ENCODE data around the gene SEC16B.

SEC16B gene

GRCh38 chr1:177934927-177935326 lies 34.9 kb downstream of the SEC16B start:
- no peak overlapping the region for H3K27ac ChIP-seq
- H3K4me3 ChIP-seq: no peak overlapping the region
- TF ChIP-seq, protein P1, sequence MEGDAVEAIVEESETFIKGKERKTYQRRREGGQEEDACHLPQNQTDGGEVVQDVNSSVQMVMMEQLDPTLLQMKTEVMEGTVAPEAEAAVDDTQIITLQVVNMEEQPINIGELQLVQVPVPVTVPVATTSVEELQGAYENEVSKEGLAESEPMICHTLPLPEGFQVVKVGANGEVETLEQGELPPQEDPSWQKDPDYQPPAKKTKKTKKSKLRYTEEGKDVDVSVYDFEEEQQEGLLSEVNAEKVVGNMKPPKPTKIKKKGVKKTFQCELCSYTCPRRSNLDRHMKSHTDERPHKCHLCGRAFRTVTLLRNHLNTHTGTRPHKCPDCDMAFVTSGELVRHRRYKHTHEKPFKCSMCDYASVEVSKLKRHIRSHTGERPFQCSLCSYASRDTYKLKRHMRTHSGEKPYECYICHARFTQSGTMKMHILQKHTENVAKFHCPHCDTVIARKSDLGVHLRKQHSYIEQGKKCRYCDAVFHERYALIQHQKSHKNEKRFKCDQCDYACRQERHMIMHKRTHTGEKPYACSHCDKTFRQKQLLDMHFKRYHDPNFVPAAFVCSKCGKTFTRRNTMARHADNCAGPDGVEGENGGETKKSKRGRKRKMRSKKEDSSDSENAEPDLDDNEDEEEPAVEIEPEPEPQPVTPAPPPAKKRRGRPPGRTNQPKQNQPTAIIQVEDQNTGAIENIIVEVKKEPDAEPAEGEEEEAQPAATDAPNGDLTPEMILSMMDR (IDR thresholded peaks at IDR 0.05): no peak
- no peak for DNase-seq (ENCODE audit: low spot score)

DNA sequence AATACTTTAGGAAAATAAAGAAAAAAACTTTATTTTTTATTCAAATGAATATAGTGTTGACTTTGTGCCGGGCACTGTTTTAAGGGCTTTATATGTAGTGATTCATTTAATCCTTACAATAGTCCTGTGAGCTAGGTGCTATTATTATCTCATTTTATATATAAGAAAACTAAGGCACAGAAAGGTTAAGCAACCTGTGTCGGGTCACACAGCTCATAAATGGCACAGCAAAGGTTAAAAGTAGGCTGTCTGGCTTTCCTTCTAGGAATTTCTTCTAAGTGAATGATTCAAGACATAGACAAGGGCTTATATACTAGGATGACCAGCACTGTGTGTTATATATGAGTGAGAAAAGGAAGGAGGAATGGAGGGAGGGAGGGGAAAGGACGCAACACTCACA lies 35.4 kb downstream of the SEC16B start:
- DNase-seq (ENCODE audit: low spot score): no peak
- TF ChIP-seq, protein P1 (IDR thresholded peaks at IDR 0.05): no peak
- H3K27ac ChIP-seq: no peak overlapping the region

DNA sequence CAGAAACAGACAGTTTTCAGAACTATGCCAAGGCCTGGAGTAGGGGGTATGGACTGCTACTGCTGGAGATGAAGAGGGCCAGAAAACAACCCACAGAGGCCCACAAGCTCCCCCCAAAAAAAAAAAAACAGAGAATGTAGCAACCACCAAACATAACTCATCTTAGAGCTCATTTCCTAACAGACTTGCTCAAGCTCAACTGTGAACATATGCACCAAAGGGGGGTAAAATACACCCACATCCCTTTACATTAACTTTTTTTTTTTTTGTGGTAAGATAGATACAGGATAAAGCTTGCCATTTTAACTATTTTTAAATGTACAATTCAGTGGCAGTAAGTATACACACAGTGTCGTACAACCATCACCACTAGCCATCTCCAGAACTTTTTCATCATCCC lies 36.0 kb downstream of the SEC16B start:
- no peak overlapping the region for H3K27ac ChIP-seq
- H3K4me3 ChIP-seq: no peak overlapping the region
- TF ChIP-seq, protein P1 (IDR thresholded peaks at IDR 0.05): no peak
- DNase-seq (ENCODE audit: low spot score): no peak

More for the DNA sequence above, 35.4 kb downstream of the SEC16B start:
- H3K4me3 ChIP-seq: no peak overlapping the region

- Histone ChIP-seq H3K4me3 (no peak overlapping the region), H3K27ac (no peak overlapping the region)
- TF ChIP-seq, protein P1 (IDR thresholded peaks at IDR 0.05): no peak
- no peak for DNase-seq (ENCODE audit: low spot score)
Measured at GRCh38 chr1:177932123-177932522, 37.7 kb downstream of the SEC16B start.

DNA sequence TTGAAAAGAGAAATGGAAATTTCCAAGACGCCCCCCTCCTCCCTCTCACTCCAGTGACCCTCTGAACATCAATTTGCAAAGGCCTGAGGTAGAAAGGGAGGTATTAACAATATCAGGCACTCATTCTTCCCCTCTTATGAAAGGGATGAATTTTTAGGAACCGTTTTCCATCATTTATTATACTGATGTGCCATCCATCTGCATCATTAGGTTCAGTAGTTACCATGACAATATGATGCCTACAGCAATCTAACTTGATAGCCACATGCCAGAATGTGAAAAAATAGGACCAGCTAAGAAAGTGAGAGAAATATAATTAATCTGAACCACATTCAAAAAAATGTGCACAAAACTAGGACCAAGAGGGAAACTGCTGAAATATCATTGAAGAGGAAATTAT lies 40.9 kb downstream of the SEC16B start:
- H3K4me3 ChIP-seq: no peak overlapping the region
- no peak for DNase-seq (ENCODE audit: low spot score)
- TF ChIP-seq, protein P1 (IDR thresholded peaks at IDR 0.05): no peak
- H3K27ac ChIP-seq: no peak overlapping the region

- H3K4me3 ChIP-seq: no peak overlapping the region
- no peak for DNase-seq (ENCODE audit: low spot score)
- TF ChIP-seq, protein P1 (IDR thresholded peaks at IDR 0.05): no peak
Measured at GRCh38 chr1:177928194-177928593, 41.7 kb downstream of the SEC16B start.

GRCh38 chr1:177927021-177927596 lies 42.7 kb downstream of the SEC16B start:
- no peak for DNase-seq (ENCODE audit: low spot score)

More at GRCh38 chr1:177928194-177928593, 41.7 kb downstream of the SEC16B start:
- no peak overlapping the region for H3K27ac ChIP-seq

More at GRCh38 chr1:177927021-177927596, 42.7 kb downstream of the SEC16B start:
- no peak overlapping the region for H3K4me3 ChIP-seq
- TF ChIP-seq, protein P1 (IDR thresholded peaks at IDR 0.05): no peak
- peak overlapping the region in 1 of 2 donors; percentile 37 for H3K27ac ChIP-seq
